COLO668 (cell line): ENCODE results near the gene HES3.
A peak's percentile ranks its signal among the peaks of the same experiment; 100 is the strongest.
"Not testable (repeated sequence)": the region's sequence is repeated elsewhere in the genome, so short reads cannot be mapped to it uniquely, and the experiment has no call there.

Experiments
- DNase-seq: peaks from one replicate; lab custom pipeline; 2025; ENCODE audit not compliant: unreplicated experiment; lab: John Stamatoyannopoulos, UW

Gene HES3

DNA sequence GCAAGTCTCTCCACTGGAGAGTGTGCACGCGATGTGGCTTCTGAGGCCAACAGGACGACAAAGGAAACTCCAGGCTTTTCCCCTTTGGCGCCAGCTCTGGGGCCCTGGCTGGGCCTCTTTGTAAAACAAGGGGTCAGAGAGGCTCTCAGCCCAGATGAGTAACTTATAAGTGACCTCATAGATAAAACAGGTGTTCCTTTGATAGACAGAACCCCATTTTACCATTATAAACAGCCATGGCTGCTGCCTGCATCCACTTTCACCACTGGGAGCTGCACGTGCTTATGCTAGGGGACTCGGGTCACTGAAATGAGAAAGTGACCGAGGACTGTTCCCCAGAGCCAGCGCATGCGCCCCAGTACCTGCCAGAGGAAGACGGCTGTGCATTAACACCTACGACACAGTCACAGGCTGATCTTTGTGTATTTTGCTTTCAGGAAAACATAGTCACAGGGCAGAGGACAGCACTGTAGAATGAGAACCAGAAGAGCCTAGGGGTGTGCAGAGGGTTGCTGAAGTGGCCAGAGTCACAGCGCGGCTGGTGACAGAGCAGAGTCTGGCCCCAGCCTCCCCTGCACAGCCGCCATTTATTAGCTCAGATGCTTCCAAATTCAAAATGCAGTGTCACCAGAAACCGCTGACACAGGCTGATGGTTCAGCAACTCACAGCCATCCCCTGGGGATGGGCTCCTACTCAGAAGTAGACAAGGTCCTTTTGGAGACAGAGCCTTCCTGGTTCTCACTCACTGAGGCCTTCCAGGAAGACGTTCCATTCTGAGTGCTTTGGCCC lies 25.4 kb upstream of the HES3 start:
- no peak for DNase-seq

DNA sequence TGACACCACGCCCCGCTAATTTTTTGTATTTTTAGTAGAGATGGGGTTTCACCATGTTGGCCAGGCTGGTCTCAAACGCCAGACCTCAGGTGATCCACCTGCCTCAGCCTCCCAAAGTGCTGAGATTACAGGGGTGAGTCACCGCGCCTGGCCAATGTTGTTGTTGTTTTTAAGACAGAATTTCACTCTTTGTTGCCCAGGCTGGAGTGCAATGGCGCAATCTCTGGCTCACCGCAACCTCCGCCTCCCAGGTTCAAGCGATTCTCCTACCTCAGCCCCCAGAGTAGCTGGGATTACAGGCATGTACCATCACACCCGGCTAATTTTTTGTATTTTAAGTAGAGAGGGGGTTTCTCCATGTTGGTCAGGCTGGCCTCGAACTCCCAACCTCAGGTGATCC lies 24.3 kb upstream of the HES3 start:
- DNase-seq = not testable (repeated sequence)

DNA sequence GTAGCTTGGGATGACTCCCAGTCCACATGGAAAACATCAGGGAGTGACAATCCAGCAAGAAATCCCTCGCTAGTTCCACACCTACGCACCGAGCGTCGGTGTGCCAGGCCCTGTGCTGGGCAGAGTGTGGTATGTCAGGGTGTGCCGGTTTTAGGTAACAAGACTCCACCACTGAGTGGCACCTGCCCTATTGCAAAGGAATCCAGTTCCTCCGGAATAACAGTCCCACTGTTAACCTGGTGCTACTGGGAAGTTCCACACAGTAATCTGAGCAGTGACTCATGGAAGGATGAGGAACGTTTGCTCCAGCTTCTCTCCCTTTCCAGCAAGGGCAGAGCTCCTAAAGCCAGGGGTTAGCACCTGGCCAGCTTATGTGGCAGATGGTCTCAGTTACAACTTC lies 23.7 kb upstream of the HES3 start:
- no peak for DNase-seq

DNA sequence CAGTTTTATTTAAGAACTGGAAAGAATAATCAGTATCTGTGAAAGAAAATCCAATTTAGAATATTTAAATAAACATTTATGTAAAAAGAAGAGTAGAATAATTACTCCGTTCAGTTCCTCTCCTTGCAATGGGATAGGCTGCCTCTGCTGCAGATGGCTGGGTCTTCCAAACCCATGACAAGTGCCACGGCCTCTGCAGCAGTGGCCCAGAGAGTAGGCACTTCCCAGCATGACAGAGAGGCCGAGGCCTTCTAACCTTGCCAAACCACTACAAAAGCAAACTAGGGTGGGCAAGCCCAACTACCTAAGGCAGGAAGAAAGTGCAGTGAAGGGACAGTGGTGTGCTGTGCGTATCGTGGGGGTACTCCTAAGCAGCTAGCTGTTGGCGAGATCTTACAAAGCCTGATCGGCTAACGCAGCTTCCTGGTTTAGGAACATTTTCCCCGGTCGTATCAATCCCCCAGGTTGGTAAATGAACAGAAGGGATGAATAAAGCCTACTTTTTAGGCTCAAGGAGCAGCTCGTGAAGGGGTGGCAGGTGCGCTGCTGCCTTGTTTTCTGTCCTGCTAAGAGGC lies 22.7 kb upstream of the HES3 start:
- no peak for DNase-seq

DNA sequence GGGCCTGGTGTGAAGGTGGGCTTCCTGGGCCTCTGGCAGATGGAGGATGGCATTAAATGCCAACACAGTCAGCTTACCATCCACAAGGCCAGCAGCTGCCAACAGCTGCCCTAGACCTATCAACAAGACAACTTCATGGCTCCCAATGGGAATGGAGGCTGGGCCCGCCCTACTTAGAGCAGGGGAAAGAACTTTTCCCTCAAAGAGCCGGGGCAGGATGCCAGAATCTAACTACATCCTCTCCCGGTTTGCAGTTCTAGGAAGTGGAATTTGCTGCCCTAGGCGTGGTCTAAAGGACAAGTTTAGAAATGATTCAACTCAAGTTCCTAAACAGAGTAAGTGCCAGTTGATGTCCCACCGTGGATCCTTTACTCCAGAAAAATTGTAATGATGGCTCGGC lies 21.3 kb upstream of the HES3 start:
- DNase-seq = no peak

DNA sequence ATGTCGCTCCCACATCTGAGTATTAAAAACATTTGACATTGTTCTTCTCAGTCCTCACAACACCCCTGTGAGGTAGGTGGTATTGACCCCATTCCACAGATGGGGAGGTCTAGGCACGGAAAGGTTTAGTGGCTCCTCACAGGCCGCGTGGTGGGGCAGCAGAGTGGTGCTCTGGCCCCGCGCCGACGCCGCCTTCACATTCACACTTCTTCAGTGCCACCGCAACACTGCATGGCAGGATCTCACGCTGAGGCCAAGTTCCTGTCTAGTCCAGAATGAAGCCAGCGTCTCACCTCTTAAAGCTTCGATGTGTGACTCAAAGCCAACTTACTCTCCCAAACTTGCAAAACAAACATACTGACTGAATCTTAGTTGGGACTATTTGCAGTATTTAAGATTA lies 20.4 kb upstream of the HES3 start:
- DNase-seq = no peak

DNA sequence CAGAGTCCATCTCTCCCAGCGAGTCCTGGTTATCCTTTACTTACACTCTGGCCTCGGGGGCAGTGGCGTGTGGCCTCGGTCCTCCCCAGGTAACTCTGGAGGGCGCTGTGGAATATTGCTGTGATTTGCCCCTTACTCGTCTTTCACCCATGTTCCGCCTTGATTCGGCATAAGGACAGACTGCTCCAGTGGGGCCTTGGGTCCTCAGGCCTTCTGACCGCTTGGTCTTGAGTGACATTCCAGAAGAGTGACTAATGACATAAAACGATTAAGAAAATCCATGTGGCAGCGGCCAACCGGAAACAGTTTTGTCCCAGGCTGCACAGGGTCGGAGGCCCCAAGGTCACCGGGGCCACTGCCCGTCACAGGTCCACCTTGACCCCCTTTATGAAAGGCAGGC lies 19.3 kb upstream of the HES3 start:
- no peak for DNase-seq

GRCh38 chr1:6225651-6226050 lies 18.3 kb upstream of the HES3 start:
- DNase-seq = no peak

GRCh38 chr1:6233376-6233775 lies 10.6 kb upstream of the HES3 start:
- no peak for DNase-seq

DNA sequence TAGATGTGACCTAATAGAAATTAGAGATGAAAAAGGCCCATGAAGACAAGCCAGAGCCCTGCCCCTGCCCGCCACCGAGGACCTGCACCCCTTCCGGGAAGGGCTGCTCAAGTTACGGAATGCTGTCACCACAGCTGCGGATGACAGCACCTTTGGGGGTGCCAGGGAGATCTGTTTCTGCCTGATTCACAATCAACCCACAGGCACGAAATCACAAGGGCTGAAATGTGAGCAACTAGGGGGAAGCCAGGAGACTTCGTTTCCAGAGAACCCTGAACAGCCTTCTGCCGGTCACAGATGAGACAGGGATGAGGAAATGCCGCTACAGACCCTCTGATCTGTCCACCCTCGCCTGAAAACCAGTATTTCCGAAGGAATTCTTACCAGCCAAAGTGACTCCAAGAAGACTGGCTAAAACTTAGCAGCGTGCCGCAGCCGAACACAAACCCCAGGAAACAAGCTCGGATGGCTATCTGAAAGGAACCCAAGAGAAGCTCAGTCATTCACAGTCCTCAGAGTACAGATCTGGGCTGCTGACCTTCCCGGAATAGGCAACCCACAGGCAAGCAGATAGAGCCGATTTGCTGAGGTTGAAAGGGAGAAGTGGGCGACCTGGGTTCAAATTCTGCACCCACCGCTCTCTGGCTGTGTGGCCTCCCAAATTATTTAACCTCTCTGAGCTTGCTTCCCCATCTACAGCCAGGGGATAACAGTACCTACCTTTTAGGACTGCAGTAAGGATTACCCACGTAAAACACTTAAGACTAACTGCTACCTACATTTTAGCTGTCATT lies 9.3 kb upstream of the HES3 start:
- peak; percentile 74 for DNase-seq

- DNase-seq = peak; percentile 74
Measured at GRCh38 chr1:6235296-6235677, 8.7 kb upstream of the HES3 start.

- DNase-seq = no peak
Measured at GRCh38 chr1:6237093-6237492, 6.9 kb upstream of the HES3 start.

GRCh38 chr1:6239213-6239752 lies 4.7 kb upstream of the HES3 start:
- DNase-seq = no peak

DNA sequence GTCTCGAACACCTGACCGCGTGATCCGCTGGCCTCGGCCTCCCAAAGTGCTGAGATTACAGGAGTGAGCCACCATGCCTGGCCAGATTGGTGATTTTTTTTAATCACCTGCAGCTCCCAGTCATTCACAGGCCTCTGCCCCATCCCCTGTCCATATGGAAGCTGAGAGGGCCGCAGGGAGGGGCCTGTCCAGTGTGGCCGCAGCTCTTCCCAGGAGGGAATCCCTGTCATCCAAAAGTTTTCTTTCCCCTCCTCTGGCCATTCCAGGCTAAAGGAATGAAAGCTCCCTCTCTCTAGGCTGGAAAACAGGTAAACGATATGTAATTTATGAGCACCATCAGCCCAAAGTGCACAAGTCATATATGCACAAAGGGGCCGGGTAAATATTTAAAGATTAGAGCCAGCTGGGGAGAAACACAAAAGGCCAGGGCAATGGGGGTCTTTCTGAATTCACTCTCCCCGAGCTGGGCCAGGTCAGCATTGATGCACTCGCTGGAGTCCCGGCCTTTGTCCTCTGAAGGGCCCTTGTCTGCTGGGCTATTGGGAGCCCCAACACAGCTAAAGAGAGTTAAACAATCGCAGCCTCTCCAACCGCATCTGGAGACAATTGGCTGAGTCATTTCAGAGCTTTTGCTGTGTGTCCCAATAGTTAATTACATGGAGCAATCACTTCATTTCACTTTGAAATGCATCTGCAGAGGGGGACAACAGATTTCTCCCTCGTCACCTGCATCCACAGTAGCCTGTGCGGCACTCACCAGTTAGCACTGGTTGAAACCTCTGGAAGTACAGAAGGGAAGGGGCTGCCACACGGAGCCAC lies 3.8 kb upstream of the HES3 start:
- peak; percentile 78 for DNase-seq

DNA sequence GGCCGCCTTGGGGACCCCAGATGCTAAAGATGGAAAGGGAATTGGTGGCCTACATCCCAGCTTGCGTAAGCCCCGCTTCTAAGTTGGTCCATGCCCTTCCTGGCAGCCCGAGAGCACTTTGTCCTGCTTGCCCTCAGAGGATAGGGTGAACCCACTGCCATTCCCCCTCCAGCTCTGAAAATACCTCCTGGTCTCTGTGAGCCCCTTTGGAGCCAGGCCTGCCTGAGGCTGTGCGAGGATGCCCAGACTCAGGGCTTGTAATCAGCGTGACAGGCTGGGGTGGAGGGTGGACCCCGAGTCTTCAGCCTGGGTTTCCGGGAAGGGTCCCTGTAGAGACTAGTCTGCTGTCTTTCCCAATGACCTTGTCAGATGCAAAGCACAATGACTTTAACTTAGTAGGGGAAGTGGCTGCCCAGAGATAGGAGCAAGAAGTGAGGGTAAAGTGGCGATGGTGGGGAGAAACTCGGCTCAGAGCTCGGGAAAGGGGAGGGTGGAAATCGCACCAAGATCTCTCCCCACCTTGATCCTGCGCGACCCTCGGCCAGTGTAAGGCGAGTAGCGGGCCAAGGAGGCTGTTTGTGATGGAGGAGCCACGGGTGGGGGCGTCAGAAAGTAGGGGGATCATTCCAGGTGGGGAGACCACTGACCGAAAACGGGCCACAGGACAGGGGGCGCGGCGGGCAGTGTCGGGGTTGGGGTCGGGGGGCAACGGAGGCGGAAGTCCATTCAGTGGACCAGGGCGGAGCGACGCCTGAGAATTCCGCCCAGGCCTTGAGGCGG lies 2.7 kb upstream of the HES3 start:
- DNase-seq = no peak

DNA sequence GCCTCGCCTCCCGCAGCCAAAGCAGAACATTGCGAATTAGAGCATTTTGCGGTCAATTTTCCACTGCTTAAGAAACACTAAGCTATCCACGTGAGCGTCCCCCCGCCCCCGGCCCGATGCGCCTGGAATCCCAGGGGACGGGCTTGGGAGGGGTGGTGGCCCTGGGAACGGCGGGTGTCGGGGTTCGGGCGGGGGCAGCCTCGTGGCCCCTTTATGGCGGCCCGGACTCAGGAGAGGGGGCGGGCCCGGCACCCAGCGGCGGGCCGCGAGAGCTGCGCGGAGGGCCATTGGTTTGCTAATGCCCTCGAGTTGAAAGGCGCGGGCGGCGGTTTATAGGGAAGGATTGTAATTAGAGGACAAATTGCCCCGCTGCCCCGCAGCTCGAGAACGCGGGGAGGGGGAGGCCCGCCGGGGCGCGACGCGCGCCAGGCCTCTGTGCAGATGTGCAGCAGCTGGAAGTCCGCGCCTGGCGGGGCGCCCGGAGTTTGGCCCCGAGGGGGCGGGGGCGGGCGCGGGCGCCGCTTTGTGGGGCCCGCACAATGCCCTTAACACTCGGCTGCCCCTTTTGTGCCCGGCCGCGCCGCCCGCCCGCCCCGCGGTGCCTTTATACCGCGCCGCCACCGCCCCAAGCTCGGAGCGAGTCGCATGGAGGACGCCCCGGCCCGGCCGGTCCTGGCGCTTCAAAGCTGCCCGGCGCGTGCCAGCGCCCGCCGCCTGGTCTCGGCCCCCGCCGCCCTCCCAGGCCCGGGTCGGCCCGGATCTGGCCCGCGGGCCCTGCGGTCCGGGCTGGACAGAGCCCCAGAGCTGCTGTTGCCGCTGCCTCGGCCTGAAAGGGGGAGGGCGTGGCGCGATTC lies 1.9 kb upstream of the HES3 start:
- DNase-seq = peak; percentile 56

DNA sequence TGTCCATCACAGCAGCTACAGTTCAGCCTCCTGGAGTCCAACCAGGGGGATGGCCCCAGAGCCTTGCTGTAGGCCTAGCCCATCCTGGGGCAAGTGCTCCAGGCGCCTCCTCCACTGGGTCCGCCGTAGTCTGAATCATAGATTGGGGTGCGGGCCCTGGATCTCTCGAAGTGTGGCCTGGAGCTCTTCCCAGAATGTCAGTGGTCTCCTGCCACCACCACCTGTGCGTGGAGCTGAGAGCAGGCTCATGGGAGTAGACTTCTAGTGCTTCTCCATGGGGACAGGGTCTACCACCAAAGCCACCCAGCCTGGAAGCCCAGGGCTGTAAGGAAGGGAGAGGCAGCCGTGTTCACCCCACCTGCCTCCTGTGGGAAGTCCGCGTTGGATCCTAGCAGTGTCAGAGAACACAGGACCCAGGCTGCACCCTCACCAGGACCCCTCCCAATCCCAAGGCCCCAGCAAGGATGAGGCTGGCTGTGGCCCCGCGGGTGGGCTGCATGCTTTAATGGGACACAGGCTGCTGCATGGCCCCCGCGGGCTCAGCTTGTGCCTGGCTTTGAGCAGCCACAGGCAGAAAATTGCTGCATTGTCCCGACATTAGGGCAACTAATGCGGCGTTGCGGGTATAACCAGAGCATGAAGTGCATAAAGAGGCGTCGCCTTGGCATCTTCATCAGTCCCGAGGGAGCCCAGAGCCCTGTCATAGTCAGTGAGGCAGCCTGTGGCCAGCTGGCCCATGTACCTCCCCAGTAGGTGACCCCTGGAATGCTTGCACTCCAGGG lies 735 bp upstream of the HES3 start:
- no peak for DNase-seq

- no peak for DNase-seq
Measured at GRCh38 chr1:6244401-6245049, 546 bp downstream of the HES3 start.
